A673 (cell line): ENCODE results near the gene ING4. TPM values are rescaled to one million over a fixed set of nuclear protein-coding genes. Genes with fewer than 3 reads are reported as not detected.

Source experiments
- BruUV-seq: library from RNA; stranded (reverse); fragments of 400-500 nt; replicated peaks from 2 replicates; lab custom pipeline; 2021; lab: Mats Ljungman, UMichigan
- CTCF ChIA-PET: fragments of 300-600 bp; sonication (Branson Sonifier 250); formaldehyde crosslinking; loops from one replicate; lab custom pipeline; 2022; ENCODE audit warnings: antibody characterized with exemption; lab: Charles Lee
- POLR2A ChIA-PET: fragments of 300-600 bp; sonication (Branson Sonifier 250); formaldehyde crosslinking; loops from one replicate; lab custom pipeline; 2022; ENCODE audit warnings: antibody characterized with exemption; ENCODE audit not compliant: low non-redundant PET; lab: Charles Lee
- DNase-seq: peaks from one replicate; pipeline ENCODE4 v3.0.0-alpha.2; 2015; ENCODE audit warnings: low spot score
- H3K27ac ChIP-seq: fragments of 200-600 bp; sonication (generic); 2 replicates; pipeline ENCODE4 v1.5.1; 2016; ENCODE audit warnings: mixed run types, low read depth, mild to moderate bottlenecking, mixed read lengths, antibody characterized with exemption, low read length; ENCODE audit not compliant: poor library complexity, severe bottlenecking
- H3K27me3 ChIP-seq: fragments of 200-600 bp; sonication (generic); replicated peaks from 2 replicates; pipeline ENCODE4 v1.6.1; 2017; ENCODE audit warnings: mixed run types, low read depth, mild to moderate bottlenecking, mixed read lengths, antibody characterized with exemption, low read length; ENCODE audit not compliant: insufficient read depth, poor library complexity
- H3K36me3 ChIP-seq: fragments of 200-600 bp; sonication (generic); 2 replicates; pipeline ENCODE4 v1.6.1; 2016; ENCODE audit warnings: mixed run types, mild to moderate bottlenecking, mixed read lengths, antibody characterized with exemption, low read length; ENCODE audit not compliant: insufficient read depth, poor library complexity, severe bottlenecking
- H3K4me1 ChIP-seq: fragments of 200-600 bp; sonication (generic); 2 replicates; pipeline ENCODE4 v1.6.1; 2017; ENCODE audit warnings: mixed run types, mild to moderate bottlenecking, mixed read lengths, antibody characterized with exemption, low read length; ENCODE audit not compliant: insufficient read depth, poor library complexity, severe bottlenecking
- H3K4me3 ChIP-seq: fragments of 200-600 bp; sonication (generic); 2 replicates; pipeline ENCODE4 v1.5.1; 2016; ENCODE audit warnings: low read depth, mixed run types, mild to moderate bottlenecking, mixed read lengths, low read length; ENCODE audit not compliant: poor library complexity, severe bottlenecking
- H3K9me3 ChIP-seq: fragments of 200-600 bp; sonication (generic); 2 replicates; pipeline ENCODE4 v1.6.1; 2016; ENCODE audit warnings: mixed run types, low read depth, mild to moderate bottlenecking, mixed read lengths, antibody characterized with exemption, low read length; ENCODE audit not compliant: poor library complexity, severe bottlenecking
- EZH2 ChIP-seq: fragments of 200-600 bp; sonication (generic); IDR thresholded peaks from 2 replicates; pipeline ENCODE4 v1.6.1; 2017; ENCODE audit warnings: borderline replicate concordance, low read depth, mild to moderate bottlenecking, mixed read lengths, antibody characterized with exemption, low read length; ENCODE audit not compliant: poor library complexity, severe bottlenecking
- intact Hi-C: fragments of 100-400 bp; cut with micrococcal nuclease; formaldehyde crosslinking; loops from one replicate; pipeline ENCODE4 v1.10.0; 2022; ENCODE audit not compliant: unreplicated experiment
- total RNA-seq: library from RNA; stranded (reverse); gene quantifications from 2 replicates; pipeline ENCODE4 v1.2.3, GENCODE V29; 2021
- TF ChIP-seq, protein P1 (sequence below): fragments of 300-800, 200-600 bp; sonication (generic); conservative IDR thresholded peaks from 2 replicates; pipeline ENCODE4 v1.5.1; 2017; ENCODE audit warnings: low read depth, mild to moderate bottlenecking, antibody characterized with exemption, low read length, moderate library complexity, mixed read lengths

The ING4 gene
- total RNA-seq, 1 experiment from 2014 or later, result 21.4 TPM

DNA sequence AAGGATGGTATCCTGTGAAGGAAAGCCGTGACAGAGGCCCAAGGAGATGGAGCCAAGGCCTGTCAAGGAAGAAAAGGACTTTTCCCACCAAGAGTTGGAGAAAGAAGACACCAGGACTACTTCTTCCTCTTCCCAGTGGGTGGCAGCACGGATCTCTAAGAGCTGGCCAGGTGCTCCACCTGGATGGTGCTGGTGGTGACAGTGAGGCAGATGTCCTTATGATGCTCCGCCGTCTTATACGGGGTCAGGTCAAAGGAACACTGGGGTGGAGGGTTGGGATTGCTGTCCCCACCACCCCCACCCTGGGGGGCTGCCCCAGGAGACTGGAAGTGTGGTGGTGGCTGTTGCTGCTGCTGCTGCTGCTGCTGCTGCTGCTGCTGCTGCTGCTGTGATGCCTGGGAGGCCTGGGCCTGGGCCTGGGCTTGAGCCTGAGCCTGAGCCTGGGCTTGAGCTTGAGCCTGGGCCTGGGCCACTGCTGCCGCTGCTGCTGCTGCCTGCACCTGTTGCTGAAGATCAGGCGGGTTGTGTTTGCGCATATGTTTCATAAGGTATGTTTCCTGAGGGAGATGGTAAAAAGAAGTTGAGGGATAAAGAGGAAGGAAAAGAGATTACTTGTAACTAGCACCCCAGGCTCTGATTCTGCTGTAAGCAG, 4.8 kb upstream of the ING4 start:
- no peak for TF ChIP-seq EZH2
- TF ChIP-seq, protein P1, sequence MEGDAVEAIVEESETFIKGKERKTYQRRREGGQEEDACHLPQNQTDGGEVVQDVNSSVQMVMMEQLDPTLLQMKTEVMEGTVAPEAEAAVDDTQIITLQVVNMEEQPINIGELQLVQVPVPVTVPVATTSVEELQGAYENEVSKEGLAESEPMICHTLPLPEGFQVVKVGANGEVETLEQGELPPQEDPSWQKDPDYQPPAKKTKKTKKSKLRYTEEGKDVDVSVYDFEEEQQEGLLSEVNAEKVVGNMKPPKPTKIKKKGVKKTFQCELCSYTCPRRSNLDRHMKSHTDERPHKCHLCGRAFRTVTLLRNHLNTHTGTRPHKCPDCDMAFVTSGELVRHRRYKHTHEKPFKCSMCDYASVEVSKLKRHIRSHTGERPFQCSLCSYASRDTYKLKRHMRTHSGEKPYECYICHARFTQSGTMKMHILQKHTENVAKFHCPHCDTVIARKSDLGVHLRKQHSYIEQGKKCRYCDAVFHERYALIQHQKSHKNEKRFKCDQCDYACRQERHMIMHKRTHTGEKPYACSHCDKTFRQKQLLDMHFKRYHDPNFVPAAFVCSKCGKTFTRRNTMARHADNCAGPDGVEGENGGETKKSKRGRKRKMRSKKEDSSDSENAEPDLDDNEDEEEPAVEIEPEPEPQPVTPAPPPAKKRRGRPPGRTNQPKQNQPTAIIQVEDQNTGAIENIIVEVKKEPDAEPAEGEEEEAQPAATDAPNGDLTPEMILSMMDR, result 0 out of 2 replicates have a peak, but pooled peaks have one; percentile 21
- Histone ChIP-seq H3K36me3 (peaks cover 59% of the 10 kb centered on the region), H3K27ac (no peak overlapping the region), H3K9me3 (no peaks in the 10 kb centered on the region), H3K4me3 (no peak overlapping the region), H3K27me3 (no peaks in the 10 kb centered on the region), H3K4me1 (peaks cover 6% of the 10 kb centered on the region)
- no peak for DNase-seq
- intact Hi-C loops, result no loop called here
- ChIA-PET CTCF (no interaction called here), POLR2A (no interaction called here)
- no TSS peak for BruUV-seq

DNA sequence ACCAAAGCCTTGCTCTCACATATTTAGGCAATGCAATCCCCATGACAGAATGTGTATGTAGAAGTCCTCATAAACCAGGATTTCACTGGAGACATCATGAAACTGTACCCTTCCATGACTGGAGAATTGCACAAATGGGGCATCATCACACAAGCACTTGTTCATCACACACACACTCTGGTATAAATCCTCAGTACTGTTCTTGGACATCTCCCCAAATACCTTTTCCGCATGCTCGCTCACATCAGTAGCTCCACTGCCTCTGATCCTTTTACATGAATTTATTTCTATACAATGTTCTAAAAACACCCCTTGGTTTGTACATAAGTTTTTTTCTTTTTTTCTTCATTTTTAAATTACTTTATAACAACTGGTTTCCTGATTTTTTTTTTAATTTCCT, 3.3 kb upstream of the ING4 start:
- CTCF ChIA-PET, result no interaction called here
- no peak overlapping the region for H3K4me3 ChIP-seq
- no peak for DNase-seq
- no TSS peak for BruUV-seq
- no peaks in the 10 kb centered on the region for H3K27me3 ChIP-seq
- H3K36me3 ChIP-seq, result peaks cover 44% of the 10 kb centered on the region
- intact Hi-C loops, result no loop called here
- no peak overlapping the region for H3K27ac ChIP-seq
- no peak for TF ChIP-seq EZH2
- TF ChIP-seq, protein P1, result no peak
- POLR2A ChIA-PET, result no interaction called here
- H3K4me1 ChIP-seq, result peaks cover 11% of the 10 kb centered on the region
- no peaks in the 10 kb centered on the region for H3K9me3 ChIP-seq

DNA sequence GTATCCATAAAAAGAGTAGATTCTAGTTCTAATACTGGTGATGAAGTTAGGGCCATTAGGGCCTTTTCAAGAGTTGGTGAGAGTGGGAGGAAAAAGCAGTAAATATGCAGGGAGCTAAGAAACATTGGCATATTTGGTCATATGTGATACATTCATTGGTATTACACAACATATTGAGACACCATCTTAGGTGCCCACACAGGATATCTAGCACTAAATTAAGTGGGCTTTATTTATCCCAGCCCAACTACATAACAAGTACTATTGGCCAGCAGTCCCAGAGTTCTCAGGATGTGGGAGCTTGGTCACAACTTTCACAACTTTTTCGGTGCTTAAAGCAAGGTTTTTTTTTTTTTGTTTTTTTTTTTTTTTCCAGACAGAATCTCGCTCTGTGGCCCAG, 2.0 kb upstream of the ING4 start:
- BruUV-seq, result no TSS peak
- Histone ChIP-seq H3K27me3 (no peaks in the 10 kb centered on the region), H3K9me3 (no peaks in the 10 kb centered on the region), H3K27ac (no peak overlapping the region), H3K36me3 (peaks cover 31% of the 10 kb centered on the region), H3K4me3 (no peak overlapping the region), H3K4me1 (peaks cover 11% of the 10 kb centered on the region)
- DNase-seq, result no peak
- intact Hi-C loops, result no loop called here
- POLR2A ChIA-PET, result interaction anchor here (0.6 to 0.7 kb wide), 2 partner anchors 56 to 208 kb away, joined by 3 to 10 read pairs; partner anchors contain the start of gene SPSB2
- CTCF ChIA-PET, result interaction anchor here (0.7 to 0.9 kb wide), 2 partner anchors 24 to 157 kb away, joined by 4 to 5 read pairs; partner anchors contain the start of genes GPR162 and ZNF384
- TF ChIP-seq, protein P1, result no peak
- TF ChIP-seq EZH2, result no peak
